Activated CD4-positive, alpha-beta T cell treated with anti-CD3 and anti-CD28 coated beads, Interleukin-10, Interleukin-2, amounts not matched to agents 100 ng/mL and 50 ng/mL, durations not matched to agents 16 hours and 8 hours (primary cell): ENCODE results near the gene UBAC2.

Experiments
- DNase-seq: peaks from one replicate; pipeline ENCODE4 v3.0.0-alpha.2; 2020

The UBAC2 gene

GRCh38 chr13:99273128-99273527 is 72.5 kb downstream of the UBAC2 start:
- no peak for DNase-seq

GRCh38 chr13:99275093-99275469 is 74.4 kb downstream of the UBAC2 start:
- peak; percentile 83 for DNase-seq

GRCh38 chr13:99276706-99277105 is 76.1 kb downstream of the UBAC2 start:
- no peak for DNase-seq

- DNase-seq = no peak
Observed at GRCh38 chr13:99277629-99278028, 77.0 kb downstream of the UBAC2 start.

GRCh38 chr13:99278200-99278599 is 77.5 kb downstream of the UBAC2 start:
- peak; percentile 62 for DNase-seq

- DNase-seq = no peak
Observed at GRCh38 chr13:99278843-99279242, 78.2 kb downstream of the UBAC2 start.

- DNase-seq = no peak
Observed at GRCh38 chr13:99279637-99280036, 79.0 kb downstream of the UBAC2 start.

- no peak for DNase-seq
Observed at GRCh38 chr13:99280166-99280565, 79.5 kb downstream of the UBAC2 start.

GRCh38 chr13:99281811-99282263 is 81.2 kb downstream of the UBAC2 start:
- peak; percentile 70 for DNase-seq

- no peak for DNase-seq
Observed at GRCh38 chr13:99282264-99283231, 81.9 kb downstream of the UBAC2 start.

GRCh38 chr13:99285432-99286182 is 85.0 kb downstream of the UBAC2 start:
- DNase-seq = no peak

GRCh38 chr13:99287551-99287950 is 86.9 kb downstream of the UBAC2 start:
- DNase-seq = no peak

- DNase-seq = peak; percentile 93
Observed at GRCh38 chr13:99288089-99288488, 87.4 kb downstream of the UBAC2 start.

- no peak for DNase-seq
Observed at GRCh38 chr13:99289271-99289670, 88.6 kb downstream of the UBAC2 start.

GRCh38 chr13:99289674-99290337 is 89.2 kb downstream of the UBAC2 start:
- peak; percentile 95 for DNase-seq

- DNase-seq = peak; percentile 73
Observed at GRCh38 chr13:99290894-99291293, 90.2 kb downstream of the UBAC2 start.

GRCh38 chr13:99293178-99293577 is 92.5 kb downstream of the UBAC2 start:
- DNase-seq = no peak

GRCh38 chr13:99294198-99294597 is 93.5 kb downstream of the UBAC2 start:
- DNase-seq = no peak

GRCh38 chr13:99294958-99295357 is 94.3 kb downstream of the UBAC2 start:
- DNase-seq = no peak

- no peak for DNase-seq
Observed at GRCh38 chr13:99295488-99296252, 95.0 kb downstream of the UBAC2 start.

GRCh38 chr13:99296398-99296797 is 95.7 kb downstream of the UBAC2 start:
- DNase-seq = peak; percentile 76

- DNase-seq = no peak
Observed at GRCh38 chr13:99297331-99297730, 96.7 kb downstream of the UBAC2 start.
